Limb (tissue), 2 donors: ENCODE data around the gene MAP3K2.

Experiments
- DNase-seq, 2 donors: peaks; one replicate each; pipeline ENCODE4 v3.0.0-alpha.2; 2016; ENCODE audit errors: extremely low spot score in 2 of 2

MAP3K2 gene

GRCh38 chr2:127387655-127388422 lies at the start of gene MAP3K2:
MAP3K2 (minus strand) TSS chr2:127387975; CDS start chr2:127343129, 44,846 bp downstream.
- peak; percentile 93 to 98 for DNase-seq

GRCh38 chr2:127437056-127437455 lies 49.3 kb upstream of the MAP3K2 start:
- no peak for DNase-seq

GRCh38 chr2:127434515-127434914 lies 46.7 kb upstream of the MAP3K2 start:
- no peak for DNase-seq

- DNase-seq = no peak
Measured at GRCh38 chr2:127431408-127432023, 43.7 kb upstream of the MAP3K2 start.

- DNase-seq = no peak
Measured at GRCh38 chr2:127429844-127430425, 42.2 kb upstream of the MAP3K2 start.

GRCh38 chr2:127429291-127429690 lies 41.5 kb upstream of the MAP3K2 start:
- DNase-seq = no peak

GRCh38 chr2:127428815-127429109 lies 41.0 kb upstream of the MAP3K2 start:
- DNase-seq = no peak

GRCh38 chr2:127428057-127428814 lies 40.5 kb upstream of the MAP3K2 start:
- no peak for DNase-seq

- no peak for DNase-seq
Measured at GRCh38 chr2:127427376-127428056, 39.7 kb upstream of the MAP3K2 start.

GRCh38 chr2:127426501-127427354 lies 39.0 kb upstream of the MAP3K2 start:
- DNase-seq = no peak

GRCh38 chr2:127425540-127426490 lies 38.0 kb upstream of the MAP3K2 start:
- DNase-seq = no peak

GRCh38 chr2:127424598-127425520 lies 37.1 kb upstream of the MAP3K2 start:
- no peak for DNase-seq

GRCh38 chr2:127423880-127424279 lies 36.1 kb upstream of the MAP3K2 start:
- DNase-seq = no peak

- DNase-seq = no peak
Measured at GRCh38 chr2:127423478-127423843, 35.7 kb upstream of the MAP3K2 start.

GRCh38 chr2:127422559-127423477 lies 35.0 kb upstream of the MAP3K2 start:
- DNase-seq = peak in 1 of 2 donors; percentile 54

- DNase-seq = no peak
Measured at GRCh38 chr2:127421871-127422558, 34.2 kb upstream of the MAP3K2 start.
